Measurements from ENCODE around the gene HDAC10.

The HDAC10 gene

DNA sequence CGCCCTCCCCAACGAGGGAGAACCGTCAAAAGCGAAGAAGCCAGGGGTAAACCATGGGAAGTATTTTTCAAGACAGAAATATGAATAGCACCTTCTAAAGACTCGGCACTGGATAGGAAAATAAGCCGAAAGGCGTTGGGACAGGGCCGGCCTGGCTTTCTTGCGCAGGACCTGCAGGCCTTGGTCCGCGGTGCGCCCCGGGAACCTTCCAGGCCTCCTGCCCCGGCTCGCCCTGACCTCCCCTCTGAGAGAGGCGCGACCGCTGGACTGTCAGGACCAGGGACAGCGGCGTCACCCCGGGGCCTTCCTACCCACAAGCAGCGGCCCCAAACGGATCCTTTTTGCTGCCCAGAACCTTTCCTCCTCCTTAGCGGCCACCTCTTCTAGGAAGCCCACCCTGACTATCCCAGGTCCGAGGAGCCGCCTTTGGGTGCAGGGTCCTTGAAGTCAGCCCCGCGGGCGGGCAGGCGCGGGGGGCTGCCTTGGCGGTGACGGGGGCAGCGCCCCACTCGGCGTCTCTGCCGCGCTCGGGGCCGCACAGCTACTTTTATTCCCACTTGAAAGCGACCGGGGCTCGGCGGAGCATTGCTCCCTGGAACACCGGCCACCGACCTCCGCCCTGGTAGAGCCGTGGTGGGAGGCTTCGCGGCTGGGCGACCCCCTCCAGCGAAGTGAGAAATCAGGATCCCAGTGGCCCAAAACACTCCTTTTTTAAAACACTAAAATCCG lies 19.8 kb upstream of the HDAC10 start:
- TF ChIP-seq, protein P1, sequence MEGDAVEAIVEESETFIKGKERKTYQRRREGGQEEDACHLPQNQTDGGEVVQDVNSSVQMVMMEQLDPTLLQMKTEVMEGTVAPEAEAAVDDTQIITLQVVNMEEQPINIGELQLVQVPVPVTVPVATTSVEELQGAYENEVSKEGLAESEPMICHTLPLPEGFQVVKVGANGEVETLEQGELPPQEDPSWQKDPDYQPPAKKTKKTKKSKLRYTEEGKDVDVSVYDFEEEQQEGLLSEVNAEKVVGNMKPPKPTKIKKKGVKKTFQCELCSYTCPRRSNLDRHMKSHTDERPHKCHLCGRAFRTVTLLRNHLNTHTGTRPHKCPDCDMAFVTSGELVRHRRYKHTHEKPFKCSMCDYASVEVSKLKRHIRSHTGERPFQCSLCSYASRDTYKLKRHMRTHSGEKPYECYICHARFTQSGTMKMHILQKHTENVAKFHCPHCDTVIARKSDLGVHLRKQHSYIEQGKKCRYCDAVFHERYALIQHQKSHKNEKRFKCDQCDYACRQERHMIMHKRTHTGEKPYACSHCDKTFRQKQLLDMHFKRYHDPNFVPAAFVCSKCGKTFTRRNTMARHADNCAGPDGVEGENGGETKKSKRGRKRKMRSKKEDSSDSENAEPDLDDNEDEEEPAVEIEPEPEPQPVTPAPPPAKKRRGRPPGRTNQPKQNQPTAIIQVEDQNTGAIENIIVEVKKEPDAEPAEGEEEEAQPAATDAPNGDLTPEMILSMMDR (IDR thresholded peaks at IDR 0.05; ENCODE audit: control extremely low read depth, extremely low read depth, low read depth, missing control alignments) = no peak
- DNase-seq (ENCODE audit: extremely low spot score) = peak; percentile 75
- POLR2A ChIA-PET = interaction anchor here (0.6 kb wide), 1 partner anchor 123 kb away, joined by 6 read pairs; no protein-coding TSS in a partner anchor
- CTCF ChIA-PET = interaction anchor here (0.8 to 6.6 kb wide), 6 partner anchors 18 to 82 kb away, joined by 3 to 65 read pairs (median 6); partner anchors contain the start of gene DENND6B

DNA sequence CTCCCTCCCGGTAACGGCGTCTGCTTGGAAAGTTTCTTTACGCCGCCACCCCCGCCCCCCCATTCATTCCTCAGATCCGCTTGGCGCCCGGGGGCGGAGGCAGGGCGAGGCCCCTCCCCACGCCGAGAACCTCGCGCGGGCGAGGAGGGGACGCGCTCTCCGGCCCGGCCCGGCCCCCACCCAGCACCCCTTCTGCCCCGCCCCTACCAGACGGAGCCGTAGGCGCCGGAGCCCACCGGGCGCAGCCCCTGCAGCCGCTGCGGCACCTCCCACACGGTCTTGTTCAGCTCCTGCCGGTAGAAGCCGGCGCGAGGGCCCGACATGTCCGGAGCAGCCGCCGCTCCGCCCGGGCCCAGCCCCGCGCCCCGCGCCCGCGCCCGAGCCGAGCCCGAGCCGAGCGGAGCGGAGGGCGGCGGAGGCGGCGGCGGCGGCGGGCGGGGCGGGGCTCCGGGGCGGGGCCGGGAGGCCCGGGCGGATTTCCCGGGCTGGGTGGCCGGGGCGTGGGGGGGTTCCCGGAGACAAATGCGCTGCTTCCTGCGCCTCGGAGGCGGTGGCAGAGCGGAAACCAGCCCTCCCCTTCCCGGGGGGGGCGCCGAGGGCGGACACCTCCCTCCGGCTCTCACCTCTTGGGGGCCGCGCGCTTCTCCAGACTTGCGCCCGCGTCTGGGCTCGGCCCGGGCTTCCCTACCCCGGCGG lies 19.1 kb upstream of the HDAC10 start, which contains the start of gene MAPK11:
Gene MAPK11 (minus strand): TSS at position 411 of the 696 bp plus-strand sequence. CDS start 88 bp downstream, at position 323.
- TF ChIP-seq, protein P1 (IDR thresholded peaks at IDR 0.05; ENCODE audit: control extremely low read depth, extremely low read depth, low read depth, missing control alignments) = no peak
- POLR2A ChIA-PET = no interaction called here
- peak; percentile 78 for DNase-seq (ENCODE audit: extremely low spot score)
- CTCF ChIA-PET = interaction anchor here (1.4 kb wide), 1 partner anchor 256 kb away, joined by 3 read pairs; the partner anchor contains the start of gene SCO2

DNA sequence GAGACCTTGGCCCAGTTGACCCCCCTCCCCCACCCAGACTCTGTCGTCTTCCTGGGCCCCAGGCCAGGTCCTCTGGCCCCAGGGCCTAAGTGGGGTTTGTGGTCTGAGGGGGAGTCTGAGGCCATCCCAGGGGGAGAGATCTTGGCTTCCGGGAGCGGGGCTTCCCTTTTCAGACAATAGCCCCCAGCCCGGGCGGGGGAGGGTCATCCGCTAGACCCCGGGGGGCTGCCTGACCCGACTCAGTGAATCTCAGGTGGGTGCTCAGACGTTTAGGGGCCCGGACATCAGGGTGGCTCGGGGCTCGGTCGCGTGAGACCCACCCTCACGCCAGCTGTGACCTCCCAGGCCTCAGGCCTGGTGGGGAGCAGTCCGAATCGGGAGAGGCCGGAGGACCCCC lies 18.5 kb upstream of the HDAC10 start:
- TF ChIP-seq, protein P1 (IDR thresholded peaks at IDR 0.05; ENCODE audit: control extremely low read depth, extremely low read depth, low read depth, missing control alignments) = no peak
- ChIA-PET POLR2A (no interaction called here), CTCF (interaction anchor here (1.4 kb wide), 1 partner anchor 256 kb away, joined by 3 read pairs; the partner anchor contains the start of gene SCO2)
- DNase-seq (ENCODE audit: extremely low spot score) = no peak

DNA sequence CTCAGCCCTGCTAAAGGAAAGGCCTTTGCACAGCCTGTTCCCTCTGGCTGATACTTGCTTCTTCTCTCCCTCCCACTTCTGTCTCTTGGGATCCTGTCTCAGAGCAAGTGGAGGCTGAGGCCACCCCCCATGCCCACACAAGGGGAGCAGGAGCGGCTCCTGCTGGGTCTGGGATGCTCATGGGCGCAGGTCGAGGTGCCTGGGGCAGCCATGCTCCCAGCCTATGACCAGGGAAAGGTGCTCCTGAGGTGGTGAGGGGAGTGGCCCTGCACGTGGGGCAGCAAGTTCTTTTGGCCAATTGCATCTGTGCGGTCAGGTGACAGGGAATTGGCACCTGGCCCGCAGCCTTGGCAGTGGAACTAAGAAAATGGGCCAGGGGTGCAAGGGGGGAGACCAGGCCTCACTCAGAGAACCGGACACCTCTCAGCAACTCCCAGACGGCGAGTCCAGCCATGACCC lies 17.6 kb upstream of the HDAC10 start:
- ChIA-PET POLR2A (no interaction called here), CTCF (interaction anchor here (1.4 to 2.1 kb wide), 2 partner anchors 73 to 257 kb away, joined by 3 to 7 read pairs; partner anchors contain the start of gene SCO2)
- DNase-seq (ENCODE audit: extremely low spot score) = no peak
- TF ChIP-seq, protein P1 (IDR thresholded peaks at IDR 0.05; ENCODE audit: control extremely low read depth, extremely low read depth, low read depth, missing control alignments) = no peak

DNA sequence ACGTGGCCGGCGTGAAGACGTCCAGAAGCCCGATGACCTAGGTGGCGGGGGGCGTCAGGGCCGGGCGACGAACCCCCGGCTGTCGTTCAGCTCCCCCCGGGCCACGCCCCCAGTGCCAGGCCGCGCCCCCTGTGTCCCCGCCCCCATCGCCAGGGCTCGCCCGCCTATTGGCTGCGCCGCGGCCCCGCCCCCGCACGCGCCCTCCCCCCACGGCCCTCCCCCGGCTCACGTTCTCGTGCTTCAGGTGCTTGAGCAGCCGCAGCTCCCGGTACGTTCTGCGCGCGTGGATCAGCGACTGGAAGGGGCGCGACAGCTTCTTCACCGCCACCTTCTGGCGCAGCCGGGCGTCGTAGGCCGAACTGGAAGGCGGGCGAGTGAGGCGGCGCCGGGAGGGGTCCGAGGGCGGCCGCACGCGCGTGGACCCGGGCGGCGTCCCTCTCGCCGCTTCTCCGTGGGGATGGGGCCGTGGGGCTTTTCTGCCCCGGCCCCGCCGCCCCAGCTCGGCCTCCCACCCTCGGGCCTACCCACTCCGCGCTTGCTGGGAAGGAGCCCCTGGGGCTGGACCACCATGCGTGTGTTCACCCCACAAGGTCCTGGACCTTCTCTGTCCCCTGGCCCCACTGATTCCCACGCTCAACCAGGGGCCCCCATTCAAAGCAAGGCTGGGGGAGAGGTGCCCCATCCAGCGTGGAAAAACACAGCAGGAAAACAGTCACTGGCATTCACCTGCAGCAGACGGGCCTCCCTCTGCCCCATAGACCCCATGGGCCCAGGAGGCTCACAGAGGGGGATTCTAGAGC lies 16.7 kb upstream of the HDAC10 start:
- peak; percentile 78 for DNase-seq (ENCODE audit: extremely low spot score)
- CTCF ChIA-PET = interaction anchor here (1.5 to 7.9 kb wide), 4 partner anchors 8 to 74 kb away, joined by 5 to 64 read pairs (median 24); partner anchors contain the start of genes HDAC10 and TUBGCP6
- POLR2A ChIA-PET = interaction anchor here (0.7 kb wide), 2 partner anchors 16 to 95 kb away, joined by 4 to 9 read pairs; no protein-coding TSS in a partner anchor
- TF ChIP-seq, protein P1 (IDR thresholded peaks at IDR 0.05; ENCODE audit: control extremely low read depth, extremely low read depth, low read depth, missing control alignments) = peak; percentile 45

Measured in GM10248 (cell line).